T-cell (primary cell): Measurements from ENCODE around the gene ACP1. TPM values are rescaled to one million over a fixed set of nuclear protein-coding genes. Genes with fewer than 3 reads are reported as not detected.

Experiments used
- ATAC-seq, 4 experiments: fragments of 200-7000 bp in 3 of 4; fragments of 150-1000 bp in 1 of 4; cut with Tn5 transposase; replicated peaks in 1 of 4; 1 replicate in 3 of 4; 2 replicates in 1 of 4; pipeline ENCODE4 v1.10.0; 2021; ENCODE audit warnings: moderate library complexity in 3 of 4, mild to moderate bottlenecking in 2 of 4, moderate number of reproducible peaks in 1 of 4
- CTCF ChIA-PET, 2 donors: fragments of 300-600 bp; sonication (Branson Sonifier 250); formaldehyde crosslinking; loops; one replicate each; lab custom pipeline; 2022; ENCODE audit warnings: antibody characterized with exemption in 2 of 2; lab: Charles Lee
- POLR2A ChIA-PET, 2 donors: fragments of 300-600 bp; sonication (Branson Sonifier 250); formaldehyde crosslinking; loops; one replicate each; lab custom pipeline; 2022; ENCODE audit warnings: antibody characterized with exemption in 2 of 2; lab: Charles Lee
- DNase-seq, 35 experiments: peaks; one replicate each; pipeline versions ENCODE4 v3.0.0 to v3.0.0-alpha.2; 2013 to 2023
- H3K27ac ChIP-seq: one replicate; pipeline ENCODE4 v1.5.1; 2013; ENCODE audit warnings: low read length
- H3K27me3 ChIP-seq, 2 experiments: replicated peaks in 1 of 2; 1 replicate in 1 of 2; 2 replicates in 1 of 2; pipeline versions ENCODE4 v1.6.1 to v1.7.0; 2013; ENCODE audit warnings: low read length in 1 of 2, mixed read lengths in 1 of 2; ENCODE audit not compliant: control insufficient read depth in 2 of 2, insufficient read depth in 2 of 2; ENCODE audit errors: extremely low read depth in 1 of 2
- H3K36me3 ChIP-seq, 2 donors: 1 replicate in 1 of 2; 2 replicates in 1 of 2; pipeline versions ENCODE4 v1.6.1 to v1.7.0; 2013; ENCODE audit warnings: low read length in 1 of 2; ENCODE audit not compliant: control insufficient read depth in 2 of 2, insufficient read depth in 1 of 2; ENCODE audit errors: extremely low read depth in 1 of 2
- H3K4me1 ChIP-seq, 2 experiments: 1 replicate in 1 of 2; 2 replicates in 1 of 2; pipeline versions ENCODE4 v1.6.1 to v1.7.0; 2013; ENCODE audit warnings: low read length in 2 of 2, mixed read lengths in 1 of 2; ENCODE audit not compliant: insufficient read depth in 2 of 2, control insufficient read depth in 1 of 2; ENCODE audit errors: extremely low read depth in 1 of 2
- H3K4me3 ChIP-seq, 2 donors: 1 replicate in 1 of 2; 2 replicates in 1 of 2; pipeline versions ENCODE4 v1.5.1 to v1.7.0; 2013; ENCODE audit warnings: mild to moderate bottlenecking in 2 of 2, low read length in 1 of 2, moderate library complexity in 1 of 2; ENCODE audit not compliant: control insufficient read depth in 1 of 2; ENCODE audit errors: extremely low read depth in 1 of 2
- H3K9me3 ChIP-seq: 2 replicates; pipeline ENCODE4 v1.7.0; 2013
- H3K27ac Mint-ChIP-seq, 2 donors: one replicate each; pipeline ENCODE4 v1.8.0; 2020 to 2021; ENCODE audit warnings: mild to moderate bottlenecking in 2 of 2, mixed read lengths in 2 of 2
- H3K27me3 Mint-ChIP-seq, 2 donors: one replicate each; pipeline ENCODE4 v1.8.0; 2021 to 2022; ENCODE audit warnings: mixed read lengths in 2 of 2
- H3K36me3 Mint-ChIP-seq: one replicate; pipeline ENCODE4 v1.8.0; 2021; ENCODE audit warnings: mixed read lengths
- H3K4me1 Mint-ChIP-seq, 3 donors: one replicate each; pipeline ENCODE4 v1.8.0; 2020 to 2022; ENCODE audit warnings: mixed read lengths in 3 of 3, mild to moderate bottlenecking in 1 of 3
- H3K4me3 Mint-ChIP-seq, 3 donors: one replicate each; pipeline ENCODE4 v1.8.0; 2020 to 2022; ENCODE audit warnings: mild to moderate bottlenecking in 3 of 3, mixed read lengths in 3 of 3, moderate library complexity in 3 of 3
- H3K9me3 Mint-ChIP-seq, 3 donors: one replicate each; pipeline ENCODE4 v1.8.0; 2020 to 2022; ENCODE audit warnings: mixed read lengths in 3 of 3
- WGBS: methylation state at CpG from one replicate; pipeline ENCODE4 v1.1.5; 2013; ENCODE audit warnings: missing lambda C conversion rate; ENCODE audit not compliant: insufficient coverage; 5-methylcytosine and 5-hydroxymethylcytosine counted together
- total RNA-seq, 35 experiments: library from RNA in 6 of 35; stranded (reverse) in 6 of 35; fragments of 120-200 nt in 1 of 35; gene quantifications; one replicate each; pipeline versions ENCODE4 v1.2.1 to v1.2.4 and lab custom pipeline; 2013 to 2026

ACP1 gene
- total RNA-seq (10 to 100 TPM; 70.0 to 88.4 (median 85.5) TPM), total RNA-seq (lab: John Stamatoyannopoulos, UW) (59.2 to 197 (median 90.6) reads per million in 29 experiments)
- total RNA-seq (2013) = 94.8 TPM

DNA sequence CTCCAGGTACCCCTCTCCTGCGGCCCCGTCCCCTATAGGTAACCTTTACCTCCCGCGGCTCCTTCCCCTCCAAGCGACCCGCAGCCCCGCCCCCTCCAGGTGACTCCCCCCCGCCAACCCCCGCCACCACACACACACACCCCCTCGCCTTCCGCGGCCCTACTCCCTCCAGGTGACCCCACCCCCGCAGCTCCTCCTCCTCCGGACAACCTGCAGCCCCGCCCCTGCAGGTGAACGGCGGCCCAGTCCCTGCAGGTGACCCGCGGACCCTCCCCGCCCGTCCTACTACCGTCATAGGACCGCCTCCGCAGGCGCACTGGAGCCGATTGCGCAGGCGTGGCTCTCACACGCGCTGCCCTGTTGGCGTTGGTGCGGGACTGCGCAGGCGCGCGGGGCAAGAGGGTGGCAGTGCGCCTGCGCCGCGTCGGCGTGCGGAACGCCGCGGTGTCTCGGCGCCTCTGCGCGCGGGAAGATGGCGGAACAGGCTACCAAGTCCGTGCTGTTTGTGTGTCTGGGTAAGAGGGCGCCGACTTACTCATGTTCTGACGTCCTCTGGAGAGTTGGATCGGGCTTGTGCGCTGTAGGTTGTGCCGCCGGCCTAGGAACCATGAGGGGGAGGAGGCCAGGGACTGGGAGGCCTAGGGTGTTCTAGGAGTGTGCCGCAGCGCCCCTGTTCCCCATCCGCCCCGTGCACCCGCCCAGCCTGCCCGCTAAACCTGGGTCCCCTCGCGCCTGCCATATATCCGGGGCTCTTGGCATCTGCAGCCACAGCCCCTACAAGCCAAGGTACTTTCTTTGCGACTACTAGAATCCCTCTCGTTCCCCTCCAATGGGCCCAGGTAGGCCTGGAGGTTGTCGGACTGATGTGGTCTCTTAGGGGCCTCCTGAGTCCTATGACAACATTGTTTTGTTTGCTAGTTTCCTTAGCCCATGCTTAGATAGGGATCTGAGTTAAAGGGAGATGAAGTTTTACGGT, at the start of gene ACP1:
ACP1 (plus strand) TSS at position 455 of the 976 bp plus-strand sequence; CDS start at position 473, 18 bp downstream.
- WGBS = 0% methylated on average over 51 of the region's 73 CpGs
- CTCF ChIA-PET = no interaction called here

GRCh38 chr2:216068-216467, 48.7 kb upstream of the ACP1 start:
- Histone ChIP-seq H3K27ac (no peak overlapping the region), H3K27me3 (peaks cover 2 to 9% of the 10 kb centered on the region in 2 experiments), H3K4me3 (no peak overlapping the region), H3K4me1 (no peaks in the 10 kb centered on the region), H3K36me3 (peaks cover 2 to 8% of the 10 kb centered on the region in 2 donors), H3K9me3 (no peaks in the 10 kb centered on the region)
- Mint-ChIP-seq H3K4me3 (no peak overlapping the region), H3K36me3 (peaks cover 22% of the 10 kb centered on the region), H3K27ac (no peak overlapping the region), H3K27me3 (peaks cover 5 to 7% of the 10 kb centered on the region in 2 donors), H3K9me3 (no peaks in the 10 kb centered on the region), H3K4me1 (no peaks in the 10 kb centered on the region)
- ATAC-seq (no peak), DNase-seq (no peak)
- ChIA-PET POLR2A (no interaction called here), CTCF (no interaction called here)
- no CpG with 5 or more reads among the region's 3 CpGs for WGBS

More for the DNA sequence above, at the start of gene ACP1:
- Mint-ChIP-seq H3K27ac (peak within 1 kb of the TSS; percentile 93 to 95), H3K4me3 (peak within 1 kb of the TSS; percentile 89 to 92 (median 92)), H3K36me3 (peaks cover 15% of the 10 kb centered on the region), H3K27me3 (no peaks in the 10 kb centered on the region), H3K9me3 (no peaks in the 10 kb centered on the region), H3K4me1 (peaks cover 40 to 68% (median 67%) of the 10 kb centered on the region in 3 donors)
- no peaks in the 10 kb centered on the region for H3K27me3 ChIP-seq
- peak within 1 kb of the TSS; percentile 87 to 92 for H3K4me3 ChIP-seq
- peaks cover 0 to 10% of the 10 kb centered on the region in 2 donors for H3K36me3 ChIP-seq
- H3K27ac ChIP-seq = peak within 1 kb of the TSS; percentile 87
- H3K9me3 ChIP-seq = no peaks in the 10 kb centered on the region
- DNase-seq = peak; percentile 87 to 99 (median 93)
- ATAC-seq = peak; percentile 85 to 87 (median 86)
- peaks cover 19 to 24% of the 10 kb centered on the region in 2 experiments for H3K4me1 ChIP-seq
- POLR2A ChIA-PET = interaction anchor here in 1 of 2 donors (0.6 kb wide), 1 partner anchor 175 kb away, joined by 3 read pairs; no protein-coding TSS in a partner anchor

DNA sequence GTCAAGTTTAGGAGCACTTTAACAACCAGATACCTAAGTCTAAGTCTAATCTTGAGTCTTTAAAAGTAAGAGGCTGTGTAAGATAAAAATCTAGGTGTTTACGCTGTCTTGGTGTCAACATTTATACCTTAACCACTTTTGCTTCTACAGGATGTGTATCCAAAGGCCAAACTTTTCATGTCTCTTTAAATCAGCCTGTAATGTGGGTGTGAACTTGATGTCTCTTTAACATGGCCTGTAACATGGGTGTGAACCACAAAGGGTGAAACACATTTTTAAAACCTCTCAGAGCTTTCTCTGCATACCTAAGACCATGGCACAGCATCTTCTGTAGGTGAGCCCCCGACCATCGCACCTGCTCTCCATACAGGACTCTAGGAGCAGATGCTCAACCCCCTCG, 41.3 kb upstream of the ACP1 start:
- ATAC-seq (no peak), DNase-seq (no peak)
- WGBS = no CpG with 5 or more reads among the region's 4 CpGs
- POLR2A ChIA-PET = no interaction called here
- H3K27ac ChIP-seq = no peak overlapping the region
- H3K36me3 ChIP-seq = peaks cover 4 to 32% of the 10 kb centered on the region in 2 donors
- Mint-ChIP-seq H3K9me3 (no peaks in the 10 kb centered on the region), H3K36me3 (peaks cover 64% of the 10 kb centered on the region), H3K27me3 (no peaks in the 10 kb centered on the region), H3K4me3 (no peak overlapping the region), H3K4me1 (peaks cover 0 to 8% (median 6%) of the 10 kb centered on the region in 3 donors), H3K27ac (no peak overlapping the region)
- H3K4me1 ChIP-seq = peaks cover 0 to 7% of the 10 kb centered on the region in 2 experiments
- H3K4me3 ChIP-seq = no peak overlapping the region
- H3K9me3 ChIP-seq = no peaks in the 10 kb centered on the region
- CTCF ChIA-PET = no interaction called here
- H3K27me3 ChIP-seq = no peaks in the 10 kb centered on the region

DNA sequence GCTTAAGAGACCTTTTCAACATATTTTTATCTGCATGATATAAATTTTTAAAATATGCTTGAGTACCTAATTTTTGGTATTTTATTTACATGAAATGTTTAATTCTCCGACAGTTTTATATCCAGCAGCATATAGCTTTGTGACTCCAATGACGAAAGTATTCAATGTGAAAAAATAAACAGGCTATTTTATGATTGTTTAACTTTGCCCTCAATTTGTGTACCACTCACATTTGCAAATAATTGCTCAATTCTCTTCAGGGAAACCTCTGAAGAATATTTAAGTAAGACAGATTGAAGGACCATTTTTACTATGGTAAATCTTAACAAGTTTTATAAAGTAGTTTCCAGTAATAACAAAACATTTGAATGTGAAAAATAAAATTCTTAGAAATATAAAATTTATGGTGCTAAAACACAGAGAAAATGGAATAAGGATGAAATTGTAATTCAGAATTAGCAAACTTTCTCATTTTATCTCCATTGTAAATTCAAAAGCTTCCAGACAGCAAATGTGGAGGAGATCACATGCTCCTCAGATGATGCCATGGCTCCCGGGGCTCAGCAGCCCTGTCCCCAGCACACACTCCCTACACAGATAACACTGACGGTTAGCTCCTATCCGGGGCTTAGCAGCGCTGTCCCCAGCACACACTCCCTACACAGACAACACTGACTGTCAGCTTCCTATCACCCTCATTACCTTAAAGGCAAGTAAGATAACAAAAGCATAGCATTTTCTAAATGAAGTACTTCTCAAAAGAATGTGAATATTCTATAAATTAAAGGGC, 40.6 kb upstream of the ACP1 start:
- no peak overlapping the region for H3K4me3 ChIP-seq
- no peaks in the 10 kb centered on the region for H3K27me3 ChIP-seq
- no peaks in the 10 kb centered on the region for H3K9me3 Mint-ChIP-seq
- H3K4me1 Mint-ChIP-seq = peaks cover 0 to 8% (median 6%) of the 10 kb centered on the region in 3 donors
- no peaks in the 10 kb centered on the region for H3K27me3 Mint-ChIP-seq
- no peaks in the 10 kb centered on the region for H3K9me3 ChIP-seq
- peaks cover 65% of the 10 kb centered on the region for H3K36me3 Mint-ChIP-seq
- no peak for ATAC-seq
- CTCF ChIA-PET = interaction anchor here in 1 of 2 donors (0.6 kb wide), 1 partner anchor 23 kb away, joined by 3 read pairs; no protein-coding TSS in a partner anchor
- peaks cover 0 to 7% of the 10 kb centered on the region in 2 experiments for H3K4me1 ChIP-seq
- H3K27ac Mint-ChIP-seq = no peak overlapping the region
- no peak overlapping the region for H3K4me3 Mint-ChIP-seq
- peaks cover 4 to 36% of the 10 kb centered on the region in 2 donors for H3K36me3 ChIP-seq
- 90% methylated on average over 1 of the region's 6 CpGs for WGBS
- no peak for DNase-seq
- POLR2A ChIA-PET = no interaction called here
- no peak overlapping the region for H3K27ac ChIP-seq

DNA sequence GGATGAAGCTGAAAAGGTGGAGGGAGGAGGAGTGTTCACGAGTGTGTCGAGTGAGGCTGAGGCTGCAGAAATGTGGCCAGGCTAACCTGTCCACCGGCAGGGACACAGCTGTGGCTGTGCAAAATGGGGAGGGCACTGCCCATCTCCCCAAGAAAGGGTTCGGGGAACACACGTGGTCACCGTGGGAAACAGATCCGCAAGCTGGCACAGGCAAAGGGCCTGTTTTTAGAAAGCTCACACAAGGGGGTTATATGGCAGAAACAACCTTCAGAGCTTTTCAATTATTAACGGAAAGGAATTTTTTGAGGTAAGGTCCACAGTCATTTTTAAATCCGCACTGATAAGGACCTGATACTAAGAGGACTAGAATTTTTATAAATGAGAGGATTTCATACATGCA, 36.6 kb upstream of the ACP1 start:
- H3K4me3 ChIP-seq = no peak overlapping the region
- WGBS = 98% methylated on average over 7 of the region's 9 CpGs
- CTCF ChIA-PET = no interaction called here
- no peak for ATAC-seq
- peaks cover 0 to 3% of the 10 kb centered on the region in 2 experiments for H3K4me1 ChIP-seq
- H3K4me1 Mint-ChIP-seq = peaks cover 0 to 6% (median 5%) of the 10 kb centered on the region in 3 donors
- no peaks in the 10 kb centered on the region for H3K9me3 Mint-ChIP-seq
- no peaks in the 10 kb centered on the region for H3K27me3 Mint-ChIP-seq
- POLR2A ChIA-PET = no interaction called here
- DNase-seq = no peak
- H3K36me3 Mint-ChIP-seq = peaks cover 69% of the 10 kb centered on the region
- H3K36me3 ChIP-seq = peaks cover 0 to 38% of the 10 kb centered on the region in 2 donors
- no peak overlapping the region for H3K27ac ChIP-seq
- no peaks in the 10 kb centered on the region for H3K27me3 ChIP-seq
- H3K4me3 Mint-ChIP-seq = no peak overlapping the region
- H3K27ac Mint-ChIP-seq = no peak overlapping the region
- no peaks in the 10 kb centered on the region for H3K9me3 ChIP-seq
